ENCODE data around the gene THAP8. TPM values are rescaled to one million over a fixed set of nuclear protein-coding genes. Genes with fewer than 3 reads are reported as not detected.

The THAP8 gene
- total and polyA plus RNA-seq, 2 of the 13 experiments (the other 11 are each of a cell fraction or from before 2014, with no cell fraction given), result 1.7 to 3.7 TPM

GRCh38 chr19:36054119-36054732, at the start of gene THAP8 (continued):
- peak; percentile 47; the same call in 1 of the 2 replicates for TF ChIP-seq PCBP1 (IDR thresholded peaks at IDR 0.05; ENCODE audit: borderline replicate concordance, low read depth, low read length)
- no peak for TF ChIP-seq PRDM4 (CRISPR knock-in tag; IDR thresholded peaks at IDR 0.05; ENCODE audit: borderline replicate concordance)
- TF ChIP-seq ZBTB43 (CRISPR knock-in tag; conservative IDR thresholded peaks at IDR 0.05), result 0 out of 2 replicates have a peak, but pooled peaks have one; percentile 68
- no peak for TF ChIP-seq SIN3B (IDR thresholded peaks at IDR 0.05; ENCODE audit: low read length)
- no peak for TF ChIP-seq FOXK2 (IDR thresholded peaks at IDR 0.05)
- no peak for TF ChIP-seq ELF4 (CRISPR knock-in tag; IDR thresholded peaks at IDR 0.05; ENCODE audit: borderline replicate concordance)
- peak; percentile 92 for TF ChIP-seq MAX (IDR thresholded peaks at IDR 0.05)
- no peak for TF ChIP-seq GPN1 (CRISPR knock-in tag; IDR thresholded peaks at IDR 0.05; ENCODE audit: borderline replicate concordance)
- TF ChIP-seq MEF2D (CRISPR knock-in tag; IDR thresholded peaks at IDR 0.05), result peak; percentile 96
- no peak for TF ChIP-seq FOXA1 (IDR thresholded peaks at IDR 0.05)
- TF ChIP-seq FOXA1 (CRISPR knock-in tag; IDR thresholded peaks at IDR 0.05), result 0 out of 2 replicates have a peak, but pooled peaks have one; percentile 26
- peak; percentile 92 for TF ChIP-seq SRY (CRISPR knock-in tag; IDR thresholded peaks at IDR 0.05)
- no peak for TF ChIP-seq FIP1L1 (IDR thresholded peaks at IDR 0.05; ENCODE audit: borderline replicate concordance, insufficient read depth, low read depth, low read length)
- peak; percentile 89 for TF ChIP-seq ZNF552 (CRISPR knock-in tag; IDR thresholded peaks at IDR 0.05; ENCODE audit: borderline replicate concordance)
- peak; percentile 39; the same call in 1 of the 2 replicates for TF ChIP-seq ARHGAP35 (CRISPR knock-in tag; IDR thresholded peaks at IDR 0.05; ENCODE audit: borderline replicate concordance)
- TF ChIP-seq ARNT (IDR thresholded peaks at IDR 0.05), result no peak
- TF ChIP-seq HNRNPH1 (optimal IDR thresholded peaks at IDR 0.05; ENCODE audit: low read depth, low read length), result no peak
- peak; percentile 95; the same call in 1 of the 2 replicates for TF ChIP-seq SNAI1 (CRISPR knock-in tag; IDR thresholded peaks at IDR 0.05; ENCODE audit: borderline replicate concordance)
- no peak for TF ChIP-seq ATF7 (IDR thresholded peaks at IDR 0.05)
- TF ChIP-seq ATF7 (CRISPR knock-in tag; IDR thresholded peaks at IDR 0.05), result no peak; the same call in 1 of the 2 replicates
- no peak for TF ChIP-seq HOXA9 (CRISPR knock-in tag; IDR thresholded peaks at IDR 0.05; ENCODE audit: borderline replicate concordance)
- no peak; the same call in 1 of the 2 replicates for TF ChIP-seq ZFP41 (CRISPR knock-in tag; IDR thresholded peaks at IDR 0.05; ENCODE audit: borderline replicate concordance)
- 0 out of 2 replicates have a peak, but pooled peaks have one; percentile 28 for TF ChIP-seq NCOA1 (CRISPR knock-in tag; IDR thresholded peaks at IDR 0.05)
- TF ChIP-seq E2F5 (CRISPR knock-in tag; conservative IDR thresholded peaks at IDR 0.05), result no peak
- no peak for TF ChIP-seq NR2F2 (IDR thresholded peaks at IDR 0.05; ENCODE audit: borderline replicate concordance, low read depth)
- TF ChIP-seq ZNF776 (CRISPR knock-in tag; IDR thresholded peaks at IDR 0.05), result peak; percentile 98
- no peak for TF ChIP-seq MLLT10 (CRISPR knock-in tag; IDR thresholded peaks at IDR 0.05)
- TF ChIP-seq ZNF777 (CRISPR knock-in tag; IDR thresholded peaks at IDR 0.05), result 0 out of 2 replicates have a peak, but pooled peaks have one; percentile 49
